MG63 (cell line): Measurements from ENCODE around the gene DCC. TPM values are rescaled to one million over a fixed set of nuclear protein-coding genes. Genes with fewer than 3 reads are reported as not detected.

Experiments
- DNase-seq: peaks from one replicate; pipeline ENCODE4 v3.0.0-alpha.2; 2020
- H3K27me3 ChIP-seq: fragments of 250-450 bp; sonication (Bioruptor Pico); 2 replicates; pipeline ENCODE4 v1.5.1; 2020; ENCODE audit warnings: mild to moderate bottlenecking, moderate library complexity
- H3K36me3 ChIP-seq: fragments of 250-450 bp; sonication (Bioruptor Pico); 2 replicates; pipeline ENCODE4 v1.5.1; 2020; ENCODE audit warnings: mild to moderate bottlenecking, moderate library complexity
- H3K4me3 ChIP-seq: fragments of 250-450 bp; sonication (Bioruptor Pico); 2 replicates; pipeline ENCODE4 v1.5.1; 2020; ENCODE audit warnings: mild to moderate bottlenecking, moderate library complexity
- H3K9me3 ChIP-seq: fragments of 250-450 bp; sonication (Bioruptor Pico); 2 replicates; pipeline ENCODE4 v1.5.1; 2020; ENCODE audit warnings: mild to moderate bottlenecking, moderate library complexity
- total RNA-seq: library from RNA; depleted of rRNA; stranded (reverse); fragments of >200 nt; shearing (Covaris generic); gene quantifications from 2 replicates; pipeline ENCODE4 v1.2.3, GENCODE V29; 2014; ENCODE audit warnings: low replicate concordance

DCC gene
- total RNA-seq, 1 experiment from 2014 or later, result not detected

DNA sequence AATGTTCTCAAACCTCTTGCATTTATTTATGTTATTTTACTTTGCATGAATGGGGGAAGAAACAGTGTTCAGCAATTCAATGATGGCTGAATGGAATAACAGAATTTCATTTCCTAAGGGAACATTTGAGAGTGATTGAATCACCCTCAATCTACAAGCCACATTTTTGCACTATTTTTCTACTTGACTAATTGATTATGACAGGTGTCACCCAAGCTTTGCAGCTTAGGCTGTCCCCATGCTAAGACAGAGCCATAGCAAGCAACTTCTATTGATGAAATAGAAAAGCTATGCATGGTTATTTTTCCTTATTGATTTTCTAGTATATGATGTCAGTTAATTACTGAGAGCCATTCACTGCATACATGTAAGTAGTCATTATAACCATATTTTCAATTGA, 795.7 kb downstream of the DCC start:
- no peak for DNase-seq
- no peaks in the 10 kb centered on the region for H3K9me3 ChIP-seq
- no peaks in the 10 kb centered on the region for H3K36me3 ChIP-seq
- H3K27me3 ChIP-seq, result no peaks in the 10 kb centered on the region
- H3K4me3 ChIP-seq, result no peak overlapping the region

DNA sequence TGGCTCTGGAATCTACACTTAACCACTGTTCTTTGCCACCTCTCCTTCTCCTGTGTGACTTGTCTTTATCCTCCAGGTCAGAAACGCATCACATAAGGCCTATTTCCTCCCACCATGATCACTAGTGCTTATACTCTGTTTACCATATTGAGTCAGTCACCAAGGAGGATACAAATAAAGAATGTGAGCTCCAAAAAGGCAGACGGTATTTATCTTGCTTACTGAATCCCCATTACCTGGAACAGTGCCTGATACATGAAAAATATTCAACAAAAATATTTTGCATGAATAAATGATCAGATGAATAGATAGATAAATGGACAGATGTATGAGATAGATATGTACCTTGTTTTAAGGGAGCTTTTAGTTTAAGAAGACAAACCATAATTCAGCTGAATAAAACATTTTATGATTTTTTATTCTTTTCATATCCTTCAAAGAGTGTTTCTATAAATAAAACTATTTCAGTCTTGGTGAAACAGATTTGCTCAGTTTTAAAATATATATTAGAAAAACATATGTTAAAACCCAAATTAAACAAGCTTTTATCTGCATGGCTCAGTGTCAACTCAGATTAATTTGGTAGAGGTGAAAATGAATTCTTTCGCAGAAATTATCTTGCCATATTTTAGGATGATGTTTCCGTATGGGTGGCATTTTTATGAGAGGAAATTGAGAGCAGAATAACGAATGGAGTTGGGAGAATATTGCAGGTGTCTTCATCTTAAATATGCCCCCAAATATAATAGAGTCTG, 799.9 kb downstream of the DCC start:
- H3K27me3 ChIP-seq, result no peaks in the 10 kb centered on the region
- H3K4me3 ChIP-seq, result no peak overlapping the region
- no peak for DNase-seq
- H3K36me3 ChIP-seq, result no peaks in the 10 kb centered on the region
- no peaks in the 10 kb centered on the region for H3K9me3 ChIP-seq

DNA sequence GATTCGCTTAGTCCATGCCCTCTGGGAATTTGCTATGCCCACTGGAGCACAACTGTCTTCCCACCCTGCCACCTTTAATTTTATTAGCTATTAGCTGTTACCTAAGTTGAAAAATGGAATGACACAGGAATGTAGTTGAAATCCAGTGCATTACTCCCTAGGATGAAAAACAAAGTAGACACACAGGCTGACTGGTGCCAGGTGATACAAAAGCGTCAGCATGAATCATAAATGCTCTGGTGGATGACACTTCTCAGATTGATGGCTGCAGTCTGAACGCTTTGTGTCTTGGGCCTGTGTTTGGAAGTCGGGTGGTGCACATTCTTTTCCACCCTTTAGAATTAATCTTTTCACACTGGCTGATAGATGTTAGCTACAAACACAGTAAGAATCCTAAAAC, 802.0 kb downstream of the DCC start:
- Histone ChIP-seq H3K27me3 (no peaks in the 10 kb centered on the region), H3K9me3 (no peaks in the 10 kb centered on the region), H3K4me3 (no peak overlapping the region), H3K36me3 (no peaks in the 10 kb centered on the region)
- DNase-seq, result no peak

DNA sequence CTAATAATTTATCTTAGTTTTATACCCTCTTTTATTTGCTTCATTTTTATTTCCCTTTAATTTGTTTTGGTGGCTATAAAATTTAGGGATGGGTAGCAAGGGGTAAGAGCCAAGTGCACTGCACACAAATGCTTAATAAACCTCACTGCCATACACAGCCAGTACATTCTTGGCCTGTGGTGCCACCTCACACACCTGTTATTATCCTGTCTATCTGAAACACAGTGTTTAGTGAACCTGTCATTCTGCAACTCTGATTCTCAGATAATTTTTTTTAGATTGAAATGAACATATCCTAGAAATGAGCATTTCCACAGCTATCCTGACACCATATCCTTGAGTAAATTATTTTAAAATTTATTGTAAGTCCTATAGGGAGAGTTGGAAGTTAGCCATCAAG, 807.5 kb downstream of the DCC start:
- Histone ChIP-seq H3K27me3 (no peaks in the 10 kb centered on the region), H3K9me3 (no peaks in the 10 kb centered on the region), H3K4me3 (no peak overlapping the region), H3K36me3 (no peaks in the 10 kb centered on the region)
- no peak for DNase-seq

DNA sequence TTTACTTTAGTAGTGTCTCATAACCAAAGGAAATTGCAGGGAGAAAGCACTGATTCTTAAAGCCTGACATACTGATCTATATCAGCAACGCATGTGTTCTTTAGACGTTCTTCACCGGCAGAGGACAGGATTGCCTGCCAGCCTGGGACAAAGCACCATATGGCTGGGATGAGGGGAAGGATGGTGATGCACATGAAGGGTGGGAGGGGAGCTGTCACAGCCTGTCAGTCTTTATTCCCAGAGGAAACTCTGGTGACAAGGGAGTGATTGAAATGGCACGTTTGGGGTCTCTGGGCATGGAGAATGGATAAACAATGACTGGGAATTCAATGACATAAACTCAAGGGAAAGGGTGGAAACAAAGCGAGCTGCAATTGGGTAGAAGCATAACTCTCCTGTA, 808.1 kb downstream of the DCC start:
- Histone ChIP-seq H3K27me3 (no peaks in the 10 kb centered on the region), H3K4me3 (no peak overlapping the region), H3K36me3 (no peaks in the 10 kb centered on the region), H3K9me3 (no peaks in the 10 kb centered on the region)
- no peak for DNase-seq

DNA sequence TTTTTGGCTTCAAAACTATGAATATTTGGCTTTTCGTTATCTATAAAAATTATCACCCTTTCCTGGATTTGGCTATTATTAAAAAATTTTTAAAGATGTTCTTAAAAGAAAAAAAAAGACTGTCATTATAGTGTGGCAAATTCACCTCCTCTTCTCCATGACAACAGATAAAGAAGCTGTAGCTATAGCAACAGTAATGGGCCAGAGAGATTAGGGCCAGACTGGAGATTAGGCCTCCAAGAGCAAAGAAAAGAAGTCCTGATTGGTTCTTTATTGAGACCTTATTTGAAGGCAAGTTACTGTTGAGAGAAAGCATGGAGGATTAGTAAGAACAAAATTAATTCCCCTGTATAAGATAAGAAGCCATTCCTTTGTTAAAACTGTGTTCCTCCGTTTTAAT, 812.5 kb downstream of the DCC start:
- no peaks in the 10 kb centered on the region for H3K36me3 ChIP-seq
- no peaks in the 10 kb centered on the region for H3K27me3 ChIP-seq
- no peak for DNase-seq
- no peaks in the 10 kb centered on the region for H3K9me3 ChIP-seq
- no peak overlapping the region for H3K4me3 ChIP-seq

DNA sequence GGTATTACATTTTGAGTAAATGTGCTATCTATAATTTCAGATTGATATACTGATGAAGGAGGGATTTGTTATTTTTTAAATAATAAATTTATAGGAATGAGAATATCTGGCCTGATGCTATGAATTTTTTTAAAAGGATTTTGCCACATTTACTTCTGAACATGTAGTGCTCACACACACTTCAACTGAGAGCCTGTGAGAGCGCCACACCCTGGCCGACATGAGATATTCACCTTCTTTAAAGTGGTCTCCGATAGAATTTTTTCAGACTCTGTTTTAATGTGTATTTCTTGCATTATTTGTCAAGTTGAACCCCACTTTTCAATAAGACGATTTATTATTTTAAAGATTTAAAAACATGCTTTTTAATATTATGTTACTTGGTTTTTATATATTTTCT, 813.3 kb downstream of the DCC start:
- no peak for DNase-seq
- H3K4me3 ChIP-seq, result no peak overlapping the region
- no peaks in the 10 kb centered on the region for H3K9me3 ChIP-seq
- no peaks in the 10 kb centered on the region for H3K27me3 ChIP-seq
- H3K36me3 ChIP-seq, result no peaks in the 10 kb centered on the region

DNA sequence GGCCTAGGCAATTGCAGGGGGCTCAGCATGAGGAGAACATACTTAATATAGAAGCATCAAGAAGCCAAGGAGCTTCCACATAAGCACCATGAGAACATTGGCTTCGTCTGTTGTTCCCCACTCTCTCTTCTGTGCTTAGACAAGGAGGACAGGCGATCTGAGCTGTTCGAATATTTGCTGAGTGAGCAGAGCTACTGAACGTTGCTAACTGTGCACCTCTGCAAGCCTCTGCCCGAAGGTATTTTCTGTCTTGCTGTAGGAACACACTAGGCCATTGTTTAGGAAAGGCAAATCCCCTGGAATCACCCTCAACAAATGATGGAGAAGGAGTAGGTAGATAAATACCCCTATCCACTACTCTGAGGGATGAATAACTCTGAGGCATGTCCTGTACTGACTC, 813.8 kb downstream of the DCC start:
- Histone ChIP-seq H3K9me3 (no peaks in the 10 kb centered on the region), H3K27me3 (no peaks in the 10 kb centered on the region), H3K4me3 (no peak overlapping the region), H3K36me3 (no peaks in the 10 kb centered on the region)
- DNase-seq, result no peak

DNA sequence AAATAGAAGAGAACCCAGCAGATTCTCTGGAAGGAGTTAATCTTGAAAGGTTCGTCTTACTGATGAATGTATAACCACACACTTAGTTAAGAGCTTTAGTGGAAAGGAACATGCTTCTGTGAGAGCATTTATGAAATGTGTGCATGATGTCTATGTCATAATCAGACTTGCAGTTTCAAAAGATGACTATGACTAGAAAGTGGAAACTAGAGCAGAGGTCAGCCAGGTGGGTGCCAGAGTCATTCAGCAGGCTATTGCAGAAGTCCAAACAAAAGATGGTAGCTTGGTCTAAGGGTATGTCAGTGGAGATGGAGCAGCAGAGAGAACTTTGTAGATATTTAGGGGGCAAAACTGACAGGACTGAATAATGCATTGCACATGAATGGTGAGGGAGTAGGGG, 825.8 kb downstream of the DCC start:
- H3K36me3 ChIP-seq, result no peaks in the 10 kb centered on the region
- no peak for DNase-seq
- H3K27me3 ChIP-seq, result no peaks in the 10 kb centered on the region
- no peak overlapping the region for H3K4me3 ChIP-seq
- no peaks in the 10 kb centered on the region for H3K9me3 ChIP-seq

DNA sequence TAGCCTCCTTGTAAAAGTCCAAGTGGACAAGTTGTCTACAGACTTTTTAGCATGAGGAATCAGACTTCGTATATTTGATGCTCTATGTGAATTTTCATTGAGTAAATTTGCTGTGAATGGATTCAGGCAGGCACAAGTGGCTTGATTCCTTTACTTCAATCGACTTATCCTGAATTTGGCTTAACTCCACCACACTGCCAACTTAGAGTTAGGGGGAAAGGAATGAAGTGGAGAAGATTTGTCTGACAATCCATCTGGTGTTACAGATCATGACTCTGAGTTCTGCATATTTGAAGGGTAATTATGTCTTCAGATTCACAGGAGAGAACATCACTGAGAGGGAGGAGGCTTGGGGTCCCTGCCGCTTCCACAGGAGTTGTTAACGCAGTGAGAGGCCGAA, 829.3 kb downstream of the DCC start:
- H3K27me3 ChIP-seq, result no peaks in the 10 kb centered on the region
- no peaks in the 10 kb centered on the region for H3K36me3 ChIP-seq
- no peaks in the 10 kb centered on the region for H3K9me3 ChIP-seq
- no peak for DNase-seq
- H3K4me3 ChIP-seq, result no peak overlapping the region

DNA sequence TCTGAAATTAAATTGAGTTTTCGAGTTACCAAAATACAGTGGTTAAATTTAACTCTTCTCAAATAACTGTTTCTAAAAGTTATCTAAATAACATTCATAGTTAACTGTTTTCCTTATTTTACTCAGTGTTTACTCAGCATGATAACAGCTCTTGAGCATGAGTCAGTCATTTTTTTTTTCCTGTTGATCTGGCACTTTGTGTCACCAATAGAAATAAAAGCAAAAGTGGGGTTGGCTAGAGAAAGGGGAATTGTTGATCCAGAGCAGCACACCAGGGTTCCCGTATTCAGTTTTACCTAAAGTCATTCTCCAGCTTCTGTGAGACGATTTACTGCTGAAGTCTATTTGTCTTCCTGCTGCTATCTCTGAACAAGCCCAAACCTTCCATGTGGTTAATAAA, 851.6 kb downstream of the DCC start:
- Histone ChIP-seq H3K36me3 (no peaks in the 10 kb centered on the region), H3K27me3 (no peaks in the 10 kb centered on the region), H3K4me3 (no peak overlapping the region), H3K9me3 (no peaks in the 10 kb centered on the region)
- no peak for DNase-seq

DNA sequence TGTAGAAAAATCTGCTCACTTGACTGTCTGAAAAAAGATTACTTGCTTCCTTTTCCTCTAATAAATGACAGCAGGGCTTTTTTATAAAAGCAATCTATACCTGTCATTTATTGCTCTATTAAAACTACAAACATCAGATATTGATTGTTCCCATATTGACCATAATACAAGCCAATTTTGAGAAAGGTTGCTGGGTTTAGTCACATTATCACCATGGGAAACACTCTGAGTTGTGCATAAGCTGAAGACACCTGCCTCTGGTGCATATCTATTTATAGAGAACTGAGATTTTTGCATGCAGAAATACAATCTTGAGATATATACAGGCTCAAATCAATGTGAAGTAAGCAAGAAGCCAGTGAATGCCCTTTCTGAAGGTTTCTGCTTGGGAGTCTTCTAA, 853.9 kb downstream of the DCC start:
- Histone ChIP-seq H3K4me3 (no peak overlapping the region), H3K9me3 (no peaks in the 10 kb centered on the region)
- DNase-seq, result no peak

DNA sequence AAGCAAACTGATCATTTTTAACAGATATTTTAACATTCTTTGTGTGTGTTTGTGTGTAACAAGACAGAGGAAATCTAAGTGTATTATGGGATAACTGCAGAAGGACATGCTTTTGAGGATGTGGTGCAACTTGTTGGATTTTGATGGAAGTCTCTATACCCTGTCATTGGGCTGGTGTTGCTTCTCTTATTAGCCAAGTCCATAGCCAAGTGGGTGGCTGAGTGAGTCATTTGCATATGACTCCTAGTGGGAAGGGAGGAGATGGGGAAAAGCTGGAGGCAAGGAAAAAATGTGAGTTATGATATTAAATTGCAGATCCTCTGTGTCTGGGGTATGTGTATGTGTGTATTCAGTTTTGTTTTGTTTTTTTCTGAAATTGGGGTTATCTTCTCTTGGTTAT, 879.9 kb downstream of the DCC start:
- H3K27me3 ChIP-seq, result no peaks in the 10 kb centered on the region
- no peak overlapping the region for H3K4me3 ChIP-seq
- H3K36me3 ChIP-seq, result no peaks in the 10 kb centered on the region
- no peak for DNase-seq
- H3K9me3 ChIP-seq, result no peaks in the 10 kb centered on the region

More for the DNA sequence above, 853.9 kb downstream of the DCC start:
- Histone ChIP-seq H3K27me3 (no peaks in the 10 kb centered on the region), H3K36me3 (no peaks in the 10 kb centered on the region)

DNA sequence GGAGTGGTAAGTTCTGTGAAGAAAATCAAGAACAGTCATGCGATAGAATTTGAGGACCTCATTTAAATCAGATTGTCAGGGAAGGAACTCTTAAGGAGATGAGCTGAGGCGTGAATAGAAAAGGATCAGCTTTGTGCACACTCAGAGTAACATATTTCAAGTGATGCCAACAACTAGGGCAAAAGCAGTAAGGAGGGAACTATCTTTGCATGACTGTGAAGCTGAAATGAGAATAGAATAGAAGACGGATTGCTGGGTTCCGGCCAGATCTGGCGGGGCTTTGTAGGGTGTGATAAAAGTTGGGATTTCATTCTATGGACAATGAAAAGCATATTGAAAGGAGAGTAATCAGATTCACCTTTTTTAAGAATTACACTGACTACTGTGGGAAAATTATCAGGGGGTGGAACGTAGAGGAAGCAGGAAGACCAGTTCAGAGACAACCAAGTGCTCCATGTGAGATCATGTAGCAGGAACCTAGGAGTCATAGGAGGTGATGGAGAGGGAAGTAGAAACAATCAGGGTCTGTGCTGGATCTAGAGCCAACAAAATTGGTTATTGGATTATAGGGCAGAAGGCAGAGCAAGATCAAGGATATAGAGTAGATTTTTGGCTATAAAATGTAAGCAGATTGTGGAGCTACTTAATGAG, 884.3 kb downstream of the DCC start:
- Histone ChIP-seq H3K27me3 (no peaks in the 10 kb centered on the region), H3K4me3 (no peak overlapping the region), H3K9me3 (no peaks in the 10 kb centered on the region), H3K36me3 (no peaks in the 10 kb centered on the region)
- no peak for DNase-seq

DNA sequence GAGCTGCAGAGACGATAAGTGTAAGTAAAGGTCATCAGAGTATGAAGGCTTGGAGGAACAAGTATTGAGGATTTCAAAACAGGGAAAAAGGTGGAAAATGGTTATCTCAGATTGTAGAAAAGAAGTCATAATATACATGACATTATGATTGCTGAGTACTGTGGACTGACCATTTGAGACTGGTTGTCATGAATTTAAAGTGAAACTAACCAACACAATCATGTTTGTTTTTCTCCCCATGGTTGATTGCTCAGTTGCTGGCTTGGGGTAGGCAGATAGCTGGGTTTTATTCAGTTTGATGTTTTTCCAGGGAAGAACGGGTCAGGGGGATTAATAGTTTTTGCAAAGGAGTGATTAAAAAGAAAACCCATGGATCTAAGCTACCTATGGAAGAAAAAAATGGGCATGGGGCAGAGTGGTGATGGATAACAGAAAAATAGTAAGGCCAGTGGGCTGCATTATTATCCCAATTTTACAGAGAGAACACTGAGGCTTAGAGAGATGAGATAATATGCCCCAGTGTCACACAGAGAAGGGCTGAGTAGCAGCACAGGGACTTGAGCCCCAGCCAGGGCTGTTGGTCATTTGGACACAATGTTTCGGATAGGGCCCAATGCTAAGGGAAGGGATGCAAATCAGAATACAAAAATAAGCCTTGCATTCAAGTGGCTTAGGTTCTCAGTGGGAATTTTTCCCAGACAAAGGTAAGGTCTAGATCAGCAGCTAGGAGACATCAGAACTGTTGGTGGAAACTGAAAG, 885.7 kb downstream of the DCC start:
- no peak overlapping the region for H3K4me3 ChIP-seq
- H3K9me3 ChIP-seq, result no peaks in the 10 kb centered on the region
- no peak for DNase-seq
- H3K27me3 ChIP-seq, result no peaks in the 10 kb centered on the region
- H3K36me3 ChIP-seq, result no peaks in the 10 kb centered on the region

DNA sequence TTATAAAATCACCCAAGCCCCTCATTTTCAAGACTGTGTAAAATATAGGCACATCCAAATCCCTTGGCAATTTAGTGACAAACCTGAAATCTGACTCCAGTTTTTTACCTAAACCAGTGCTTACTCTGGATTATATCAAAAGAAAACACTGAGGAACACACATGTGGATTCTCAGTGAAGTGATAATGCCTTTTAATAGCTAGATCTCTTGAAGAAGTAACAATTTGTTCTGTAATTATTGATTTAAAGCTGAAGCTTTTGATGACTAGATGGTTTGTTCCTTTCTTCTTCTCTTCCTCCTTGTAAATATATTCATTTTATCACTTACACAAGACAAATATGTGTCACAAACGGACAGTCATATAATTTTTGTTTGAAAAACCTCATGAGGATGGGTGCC, 894.6 kb downstream of the DCC start:
- Histone ChIP-seq H3K27me3 (no peaks in the 10 kb centered on the region), H3K36me3 (no peaks in the 10 kb centered on the region), H3K9me3 (no peaks in the 10 kb centered on the region), H3K4me3 (no peak overlapping the region)
- DNase-seq, result no peak

DNA sequence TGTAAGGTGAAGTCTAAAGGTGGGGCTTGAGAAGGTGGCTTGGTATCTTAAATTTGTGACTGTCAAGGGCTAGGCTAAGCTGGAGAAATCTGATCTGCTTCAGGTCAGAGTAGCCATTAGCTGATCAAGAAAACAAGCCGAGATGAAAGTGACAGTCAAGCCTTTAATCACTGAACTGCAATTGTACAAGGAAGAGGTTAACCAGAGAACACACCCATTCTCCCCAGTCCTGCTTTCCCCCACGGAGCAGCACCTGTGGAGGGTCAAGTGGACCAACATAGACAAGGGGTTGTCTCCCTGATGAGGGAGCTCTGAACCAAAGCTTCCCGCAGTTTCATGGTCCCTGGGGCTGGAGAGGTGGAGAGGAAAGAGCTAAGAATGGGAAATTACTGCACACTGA, 901.2 kb downstream of the DCC start:
- Histone ChIP-seq H3K27me3 (no peaks in the 10 kb centered on the region), H3K4me3 (no peak overlapping the region), H3K36me3 (no peaks in the 10 kb centered on the region), H3K9me3 (no peaks in the 10 kb centered on the region)
- DNase-seq, result no peak

DNA sequence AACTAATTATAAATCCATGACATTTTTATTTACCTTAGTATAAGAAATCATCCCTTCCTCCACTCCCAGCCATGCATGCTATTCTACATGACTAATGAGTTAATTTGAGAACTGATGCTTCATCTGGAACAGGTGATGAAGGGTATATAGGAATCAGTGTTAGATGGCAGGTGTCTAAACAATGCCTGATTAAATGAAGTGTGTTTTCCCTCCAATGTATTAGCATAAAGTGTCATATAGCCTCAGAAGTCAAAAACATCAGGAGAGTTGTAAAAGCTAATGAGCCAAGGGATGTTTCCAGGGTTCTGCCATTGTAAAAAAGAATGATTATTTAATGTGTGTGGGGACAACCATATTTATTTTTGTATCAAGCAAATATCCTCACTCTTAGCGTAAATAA, 913.8 kb downstream of the DCC start:
- Histone ChIP-seq H3K36me3 (no peaks in the 10 kb centered on the region), H3K27me3 (no peaks in the 10 kb centered on the region), H3K9me3 (no peaks in the 10 kb centered on the region), H3K4me3 (no peak overlapping the region)
- DNase-seq, result no peak
